ENCODE data around the gene CHD2.
"Not testable (repeated sequence)": the region's sequence is repeated elsewhere in the genome, so short reads cannot be mapped to it uniquely, and the experiment has no call there.

The CHD2 gene

GRCh38 chr15:93037820-93038705, 137.9 kb downstream of the CHD2 start:
- DNase-seq, result no peak

GRCh38 chr15:93039562-93040287, 139.6 kb downstream of the CHD2 start:
- DNase-seq, result not testable (repeated sequence)

GRCh38 chr15:93040288-93041158, 140.4 kb downstream of the CHD2 start:
- DNase-seq, result peak; percentile 76 to 77

- no peak for DNase-seq
These were observed 141.0 kb downstream of the CHD2 start for GRCh38 chr15:93041159-93041547.

GRCh38 chr15:93042211-93042610, 142.1 kb downstream of the CHD2 start:
- DNase-seq, result no peak

GRCh38 chr15:93042691-93043378, 142.7 kb downstream of the CHD2 start:
- no peak for DNase-seq

- DNase-seq, result no peak
These were observed 143.6 kb downstream of the CHD2 start for GRCh38 chr15:93043621-93044300.

- DNase-seq, result no peak
These were observed 144.4 kb downstream of the CHD2 start for GRCh38 chr15:93044301-93045190.

GRCh38 chr15:93045191-93045785, 145.2 kb downstream of the CHD2 start:
- no peak for DNase-seq

GRCh38 chr15:93046120-93046519, 146.0 kb downstream of the CHD2 start:
- no peak for DNase-seq

GRCh38 chr15:93046721-93047120, 146.6 kb downstream of the CHD2 start:
- no peak for DNase-seq

GRCh38 chr15:93047621-93048425, 147.7 kb downstream of the CHD2 start:
- no peak for DNase-seq

- no peak for DNase-seq
These were observed 148.2 kb downstream of the CHD2 start for GRCh38 chr15:93048426-93048721.

- DNase-seq, result no peak
These were observed 148.6 kb downstream of the CHD2 start for GRCh38 chr15:93048759-93049161.

- no peak for DNase-seq
These were observed 149.1 kb downstream of the CHD2 start for GRCh38 chr15:93049233-93049632.

- DNase-seq, result no peak
These were observed 149.9 kb downstream of the CHD2 start for GRCh38 chr15:93049914-93050578.

GRCh38 chr15:93050648-93051047, 150.5 kb downstream of the CHD2 start:
- no peak for DNase-seq

GRCh38 chr15:93051236-93052089, 151.3 kb downstream of the CHD2 start:
- no peak for DNase-seq

Measured in AML-193 (cell line).